Neuronal stem cell (in vitro differentiated cells): ENCODE data around the gene SETMAR.

Experiments
- DNase-seq: peaks from one replicate; pipeline ENCODE4 v3.0.0-alpha.2; 2013; ENCODE audit warnings: low spot score
- H2AFZ ChIP-seq: one replicate; pipeline ENCODE4 v1.6.1; 2013; ENCODE audit warnings: mild to moderate bottlenecking, low read length, inconsistent platforms
- H2AK5ac ChIP-seq: 2 replicates; pipeline ENCODE4 v1.6.1; 2013; ENCODE audit warnings: low read depth, mild to moderate bottlenecking, inconsistent platforms, low read length, moderate library complexity, mixed read lengths
- H2BK120ac ChIP-seq: 2 replicates; pipeline ENCODE4 v1.6.1; 2013; ENCODE audit warnings: low read depth, mild to moderate bottlenecking, inconsistent platforms, low read length, moderate library complexity, mixed read lengths
- H2BK12ac ChIP-seq: one replicate; pipeline ENCODE4 v1.6.1; 2013; ENCODE audit warnings: low read length, inconsistent platforms
- H2BK15ac ChIP-seq: 2 replicates; pipeline ENCODE4 v1.6.1; 2013; ENCODE audit warnings: mild to moderate bottlenecking, low read length, inconsistent platforms, mixed read lengths
- H2BK5ac ChIP-seq: one replicate; pipeline ENCODE4 v1.6.1; 2013; ENCODE audit warnings: inconsistent platforms, mild to moderate bottlenecking, low read length, moderate library complexity
- H3K14ac ChIP-seq: one replicate; pipeline ENCODE4 v1.6.1; 2013; ENCODE audit warnings: low read length, inconsistent platforms
- H3K18ac ChIP-seq: 2 replicates; pipeline ENCODE4 v1.6.1; 2013; ENCODE audit warnings: low read length, inconsistent platforms
- H3K23ac ChIP-seq: 2 replicates; pipeline ENCODE4 v1.6.1; 2013; ENCODE audit warnings: low read depth, mild to moderate bottlenecking, mixed read lengths, low read length, inconsistent platforms; ENCODE audit not compliant: poor library complexity
- H3K27ac ChIP-seq: replicated peaks from 3 replicates; pipeline ENCODE4 v1.5.1; 2013; ENCODE audit warnings: low read length, inconsistent platforms
- H3K27me3 ChIP-seq, 3 experiments: 2 replicates each; pipeline ENCODE4 v1.6.1; 2013; ENCODE audit warnings: low read length in 3 of 3, mild to moderate bottlenecking in 2 of 3, inconsistent platforms in 1 of 3, low read depth in 1 of 3, mixed read lengths in 1 of 3, moderate library complexity in 1 of 3; ENCODE audit not compliant: control insufficient read depth in 3 of 3, insufficient read depth in 3 of 3
- H3K36me3 ChIP-seq, 2 donors: replicated peaks in 1 of 2; 2 replicates each; pipeline ENCODE4 v1.6.1; 2013; ENCODE audit warnings: low read length in 2 of 2; ENCODE audit not compliant: control insufficient read depth in 2 of 2, insufficient read depth in 2 of 2
- H3K4ac ChIP-seq: 2 replicates; pipeline ENCODE4 v1.6.1; 2013; ENCODE audit warnings: inconsistent platforms, mild to moderate bottlenecking, low read length, moderate library complexity
- H3K4me1 ChIP-seq, 2 donors: 1 replicate in 1 of 2; 2 replicates in 1 of 2; pipeline ENCODE4 v1.6.1; 2013; ENCODE audit warnings: low read length in 2 of 2, low read depth in 1 of 2; ENCODE audit not compliant: control insufficient read depth in 2 of 2, insufficient read depth in 1 of 2
- H3K4me2 ChIP-seq: one replicate; pipeline ENCODE4 v1.6.1; 2013; ENCODE audit warnings: mild to moderate bottlenecking, low read length, inconsistent platforms; ENCODE audit not compliant: insufficient read depth, poor library complexity, severe bottlenecking
- H3K4me3 ChIP-seq, 2 donors: 2 replicates each; pipeline ENCODE4 v1.5.1; 2013; ENCODE audit warnings: low read length in 2 of 2, mild to moderate bottlenecking in 2 of 2, inconsistent platforms in 1 of 2, moderate library complexity in 1 of 2
- H3K79me1 ChIP-seq: one replicate; pipeline ENCODE4 v1.6.1; 2013; ENCODE audit warnings: low read depth, mild to moderate bottlenecking, inconsistent platforms, low read length, moderate library complexity
- H3K9ac ChIP-seq: one replicate; pipeline ENCODE4 v1.6.1; 2013; ENCODE audit warnings: mild to moderate bottlenecking, low read depth, low read length, inconsistent platforms; ENCODE audit not compliant: poor library complexity
- H3K9me3 ChIP-seq, 2 donors: replicated peaks in 1 of 2; 2 replicates each; pipeline versions ENCODE3 to v1.6.1; 2013; ENCODE audit warnings: low read length in 2 of 2, mild to moderate bottlenecking in 2 of 2, inconsistent platforms in 1 of 2, low read depth in 1 of 2, mixed read lengths in 1 of 2, moderate library complexity in 1 of 2; ENCODE audit not compliant: control insufficient read depth in 2 of 2, insufficient read depth in 1 of 2
- H4K8ac ChIP-seq: one replicate; pipeline ENCODE4 v1.6.1; 2013; ENCODE audit warnings: low read depth, mild to moderate bottlenecking, inconsistent platforms, low read length, moderate library complexity
- H4K91ac ChIP-seq: one replicate; pipeline ENCODE4 v1.6.1; 2013; ENCODE audit warnings: low read length, low read depth, mild to moderate bottlenecking, inconsistent platforms; ENCODE audit not compliant: poor library complexity
- WGBS, 2 donors: extraction: QIAGEN DNeasy Blood & Tissue Kit; methylation state at CpG; one replicate each; pipeline ENCODE4 v1.1.7; 2013; ENCODE audit warnings: missing lambda C conversion rate in 2 of 2, mixed read lengths in 1 of 2; ENCODE audit not compliant: insufficient read length in 2 of 2, insufficient replicate concordance in 1 of 2; ENCODE audit errors: extremely low coverage in 2 of 2; 5-methylcytosine and 5-hydroxymethylcytosine counted together

SETMAR gene

DNA sequence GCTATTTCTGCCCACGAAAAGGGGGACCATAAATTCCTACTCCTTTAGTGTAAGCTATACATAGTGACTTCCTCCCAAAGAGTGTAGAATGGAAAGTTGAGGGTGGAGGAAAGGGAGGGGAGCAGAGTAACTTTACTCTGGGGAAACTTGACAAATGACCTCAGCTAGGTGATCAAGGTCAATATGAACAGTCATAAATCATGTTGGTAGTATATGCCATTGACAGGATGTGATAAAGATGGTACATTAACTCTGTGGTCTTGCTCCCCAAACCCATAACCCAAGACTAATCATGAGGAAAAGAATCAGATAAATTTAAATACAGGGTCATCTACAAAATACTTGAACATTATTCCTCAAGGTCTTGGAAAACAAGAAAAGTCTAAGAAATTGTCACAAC is 18.6 kb downstream of the SETMAR start:
- Histone ChIP-seq H3K14ac (no peak overlapping the region), H3K18ac (no peak overlapping the region), H3K4ac (no peak overlapping the region), H2BK15ac (no peak overlapping the region), H2BK120ac (no peak overlapping the region), H3K4me3 (no peak overlapping the region), H3K9ac (no peak overlapping the region), H3K27me3 (no peaks in the 10 kb centered on the region), H4K91ac (no peak overlapping the region), H2BK12ac (no peak overlapping the region), H3K27ac (no peak overlapping the region), H3K4me2 (no peak overlapping the region), H2AK5ac (no peak overlapping the region), H3K79me1 (no peaks in the 10 kb centered on the region), H2BK5ac (no peak overlapping the region), H2AFZ (no peak overlapping the region), H3K36me3 (peaks cover 4 to 26% of the 10 kb centered on the region in 2 donors), H3K4me1 (no peaks in the 10 kb centered on the region), H4K8ac (no peak overlapping the region), H3K23ac (no peak overlapping the region), H3K9me3 (peaks cover 1 to 16% of the 10 kb centered on the region in 2 donors)
- DNase-seq, result no peak
- no CpG with 5 or more reads among the region's 1 CpG for WGBS, 2 donors

DNA sequence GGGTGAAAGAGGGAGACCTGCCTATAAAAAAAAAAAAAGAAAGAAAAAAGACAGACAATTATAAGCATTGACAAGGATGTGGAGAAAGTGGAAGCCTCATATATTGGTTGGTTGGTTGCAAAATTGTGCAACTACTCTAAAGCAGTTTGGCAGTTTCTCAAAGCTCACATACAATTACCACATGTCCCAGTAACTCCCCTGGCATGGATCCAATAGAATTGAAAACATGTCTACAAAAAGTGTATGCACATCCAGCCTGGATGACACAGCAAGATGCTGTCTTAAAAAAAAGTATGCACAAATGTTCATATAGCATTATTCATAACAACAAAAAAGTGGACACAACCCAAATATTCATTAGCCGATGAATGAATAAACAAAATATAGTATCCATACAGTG is 19.5 kb downstream of the SETMAR start:
- Histone ChIP-seq H3K4ac (no peak overlapping the region), H4K91ac (no peak overlapping the region), H2BK12ac (no peak overlapping the region), H3K23ac (no peak overlapping the region), H3K4me2 (no peak overlapping the region), H3K18ac (no peak overlapping the region), H2AFZ (no peak overlapping the region), H3K9ac (no peak overlapping the region), H2BK15ac (no peak overlapping the region), H3K36me3 (peaks cover 1 to 17% of the 10 kb centered on the region in 2 donors), H3K4me1 (no peaks in the 10 kb centered on the region), H3K79me1 (no peaks in the 10 kb centered on the region), H2BK120ac (no peak overlapping the region), H3K27me3 (no peaks in the 10 kb centered on the region), H4K8ac (no peak overlapping the region), H3K27ac (no peak overlapping the region), H2BK5ac (no peak overlapping the region), H3K14ac (no peak overlapping the region), H2AK5ac (no peak overlapping the region), H3K4me3 (no peak overlapping the region), H3K9me3 (peaks cover 3 to 14% of the 10 kb centered on the region in 2 donors)
- no CpG with 5 or more reads among the region's 1 CpG for WGBS, 2 donors
- DNase-seq, result no peak

DNA sequence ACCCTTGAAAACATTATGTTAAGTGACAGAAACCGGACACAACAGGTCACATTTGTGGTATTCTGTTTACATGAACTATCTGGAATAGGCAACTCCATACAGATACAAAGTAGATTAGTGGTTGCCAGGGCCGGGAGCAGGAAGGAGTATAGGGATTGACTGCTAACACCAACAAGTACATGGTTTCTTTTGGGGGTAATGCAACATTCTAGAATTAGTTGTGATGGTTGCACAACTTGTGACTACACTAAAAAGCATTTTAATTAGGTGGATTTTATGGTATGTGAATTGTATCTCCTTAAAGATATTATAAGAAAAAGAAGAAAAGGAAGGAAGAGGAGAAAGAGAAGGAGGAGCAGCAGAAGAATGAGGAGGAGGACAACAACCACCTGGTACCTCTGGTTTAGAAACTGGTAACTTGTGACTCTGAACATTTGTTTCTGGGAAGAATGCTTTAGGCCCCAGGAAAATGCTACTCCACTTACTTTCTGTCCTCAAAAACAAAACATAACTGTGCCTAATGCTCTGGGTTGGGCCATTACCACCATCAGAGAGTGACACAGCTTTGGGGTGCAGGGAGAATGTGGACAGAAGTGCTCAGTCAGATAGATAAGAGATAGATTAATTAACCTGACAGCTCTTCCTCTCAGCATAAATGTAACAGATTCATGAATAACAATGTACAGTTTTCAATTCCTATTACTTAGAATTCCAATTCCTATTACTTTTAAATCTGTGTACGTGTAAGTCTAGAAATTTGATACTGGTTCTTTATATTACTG is 20.3 kb downstream of the SETMAR start:
- H4K8ac ChIP-seq, result no peak overlapping the region
- no peaks in the 10 kb centered on the region for H3K4me1 ChIP-seq
- no peak overlapping the region for H3K9ac ChIP-seq
- H3K9me3 ChIP-seq, result peaks cover 4 to 15% of the 10 kb centered on the region in 2 donors
- no peak overlapping the region for H3K23ac ChIP-seq
- no peak overlapping the region for H2BK12ac ChIP-seq
- no peak overlapping the region for H3K4me3 ChIP-seq
- no peak for DNase-seq
- H3K27me3 ChIP-seq, result no peaks in the 10 kb centered on the region
- H3K27ac ChIP-seq, result no peak overlapping the region
- H4K91ac ChIP-seq, result no peak overlapping the region
- H2AK5ac ChIP-seq, result no peak overlapping the region
- no peak overlapping the region for H3K4me2 ChIP-seq
- H2BK5ac ChIP-seq, result no peak overlapping the region
- no peak overlapping the region for H2BK120ac ChIP-seq
- no peak overlapping the region for H3K4ac ChIP-seq
- H2BK15ac ChIP-seq, result no peak overlapping the region
- H3K36me3 ChIP-seq, result peaks cover 0 to 9% of the 10 kb centered on the region in 2 donors
- WGBS, 2 donors, result no CpG with 5 or more reads among the region's 3 CpGs
- no peaks in the 10 kb centered on the region for H3K79me1 ChIP-seq
- no peak overlapping the region for H3K14ac ChIP-seq
- no peak overlapping the region for H3K18ac ChIP-seq
- no peak overlapping the region for H2AFZ ChIP-seq

DNA sequence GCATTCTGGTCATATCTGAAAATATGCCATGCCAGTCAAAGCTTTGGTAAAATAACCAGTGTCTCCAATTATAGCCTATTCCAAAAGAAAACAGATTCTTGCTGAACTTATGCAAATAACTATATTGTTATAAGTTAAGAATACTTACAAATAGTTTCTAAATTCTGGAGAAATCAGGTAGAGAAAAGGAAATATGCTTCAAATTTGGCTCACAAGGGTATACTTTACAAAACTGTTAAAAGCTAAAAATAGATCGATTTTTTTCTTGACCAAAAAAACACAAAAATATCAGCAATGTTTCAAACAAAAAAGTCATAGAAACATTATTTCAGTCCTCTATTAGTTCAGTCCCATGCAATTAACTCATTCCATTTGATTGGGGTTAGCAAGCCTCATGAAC is 23.7 kb downstream of the SETMAR start:
- Histone ChIP-seq H3K14ac (no peak overlapping the region), H2AK5ac (no peak overlapping the region), H3K79me1 (no peaks in the 10 kb centered on the region), H3K9ac (no peak overlapping the region), H3K4ac (no peak overlapping the region), H3K18ac (no peak overlapping the region), H2BK120ac (no peak overlapping the region), H3K4me1 (no peaks in the 10 kb centered on the region), H2BK15ac (no peak overlapping the region), H3K4me2 (no peak overlapping the region), H3K36me3 (no peaks in the 10 kb centered on the region), H4K91ac (no peak overlapping the region), H3K9me3 (peaks cover 4 to 17% of the 10 kb centered on the region in 2 donors), H2BK5ac (no peak overlapping the region), H3K27ac (no peak overlapping the region), H3K23ac (no peak overlapping the region), H3K27me3 (no peaks in the 10 kb centered on the region), H2AFZ (no peak overlapping the region), H4K8ac (no peak overlapping the region), H3K4me3 (no peak overlapping the region), H2BK12ac (no peak overlapping the region)
- no CpG with 5 or more reads among the region's 1 CpG for WGBS, 2 donors
- DNase-seq, result no peak
